HCT116 (cell line): Measurements from ENCODE around the gene MAFG.

Experiments used
- EZH2 ChIP-seq: fragments of 200-600 bp; sonication (generic); IDR thresholded peaks from 2 replicates; pipeline ENCODE4 v1.6.1; 2017; ENCODE audit warnings: antibody characterized with exemption, mixed run types
- EZH2phosphoT487 ChIP-seq: fragments of 200-600 bp; IDR thresholded peaks from 2 replicates; pipeline ENCODE4 v1.6.1; 2018; ENCODE audit warnings: antibody characterized with exemption, borderline replicate concordance
- POLR2A ChIP-seq: IDR thresholded peaks from 2 replicates; pipeline ENCODE4 v1.7.0; 2011; ENCODE audit warnings: borderline replicate concordance; ENCODE audit not compliant: insufficient read depth, insufficient read length; ENCODE audit errors: extremely low read depth
- SIN3A ChIP-seq: IDR thresholded peaks from 2 replicates; pipeline ENCODE4 v1.6.1; 2012; ENCODE audit warnings: low read depth
- ZNF274 ChIP-seq: fragments of 200-500 bp; sonication (Bioruptor generic); IDR thresholded peaks from 2 replicates; pipeline ENCODE4 v1.6.1; 2014; ENCODE audit warnings: mild to moderate bottlenecking, low read depth, low read length, inconsistent platforms
- TF ChIP-seq, protein P1 (sequence below), 3 experiments: fragments of 200-600 bp in 1 of 3; sonication (generic) in 1 of 3; IDR thresholded peaks in 2 of 3; conservative IDR thresholded peaks in 1 of 3; 2 replicates each; pipeline ENCODE4 v1.5.1; 2012 to 2017; ENCODE audit warnings: low read depth in 2 of 3, low read length in 2 of 3, antibody characterized with exemption in 1 of 3, borderline replicate concordance in 1 of 3, control low read depth in 1 of 3, mild to moderate bottlenecking in 1 of 3, mixed read lengths in 1 of 3, mixed run types in 1 of 3, moderate library complexity in 1 of 3; ENCODE audit not compliant: insufficient read depth in 1 of 3

DNA sequence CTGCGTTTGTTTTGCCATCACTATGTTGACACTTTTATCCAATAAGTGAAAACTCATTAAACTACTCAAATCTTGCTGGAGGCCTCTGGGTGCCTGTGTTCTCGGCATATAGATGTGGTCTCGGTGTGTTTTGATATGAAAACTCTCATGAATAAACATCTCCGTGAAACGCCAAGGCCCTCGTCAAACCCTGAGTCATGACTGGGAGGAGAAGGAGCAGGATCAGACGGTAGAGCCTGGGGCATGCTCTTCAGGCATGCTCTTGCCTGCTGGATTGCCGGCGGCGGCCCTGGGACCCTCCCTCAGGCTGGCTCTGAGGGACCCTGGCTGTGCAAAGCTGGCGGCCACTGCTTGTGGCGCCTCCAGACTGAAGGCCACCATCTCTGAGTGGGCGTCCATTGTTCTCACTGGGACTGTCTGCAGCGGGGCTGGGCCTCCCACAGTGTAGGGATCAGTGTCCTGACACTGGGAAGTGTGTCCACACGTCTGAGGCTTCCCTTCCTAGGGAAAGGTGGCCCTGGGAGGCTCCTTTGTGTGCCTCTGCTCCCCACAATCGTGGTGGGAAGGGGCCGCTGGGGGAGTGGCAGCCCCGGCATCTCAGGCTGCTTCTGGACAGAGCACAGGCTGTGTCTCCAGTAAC, 27.2 kb downstream of the MAFG start:
- no peak for TF ChIP-seq ZNF274
- TF ChIP-seq, protein P1, sequence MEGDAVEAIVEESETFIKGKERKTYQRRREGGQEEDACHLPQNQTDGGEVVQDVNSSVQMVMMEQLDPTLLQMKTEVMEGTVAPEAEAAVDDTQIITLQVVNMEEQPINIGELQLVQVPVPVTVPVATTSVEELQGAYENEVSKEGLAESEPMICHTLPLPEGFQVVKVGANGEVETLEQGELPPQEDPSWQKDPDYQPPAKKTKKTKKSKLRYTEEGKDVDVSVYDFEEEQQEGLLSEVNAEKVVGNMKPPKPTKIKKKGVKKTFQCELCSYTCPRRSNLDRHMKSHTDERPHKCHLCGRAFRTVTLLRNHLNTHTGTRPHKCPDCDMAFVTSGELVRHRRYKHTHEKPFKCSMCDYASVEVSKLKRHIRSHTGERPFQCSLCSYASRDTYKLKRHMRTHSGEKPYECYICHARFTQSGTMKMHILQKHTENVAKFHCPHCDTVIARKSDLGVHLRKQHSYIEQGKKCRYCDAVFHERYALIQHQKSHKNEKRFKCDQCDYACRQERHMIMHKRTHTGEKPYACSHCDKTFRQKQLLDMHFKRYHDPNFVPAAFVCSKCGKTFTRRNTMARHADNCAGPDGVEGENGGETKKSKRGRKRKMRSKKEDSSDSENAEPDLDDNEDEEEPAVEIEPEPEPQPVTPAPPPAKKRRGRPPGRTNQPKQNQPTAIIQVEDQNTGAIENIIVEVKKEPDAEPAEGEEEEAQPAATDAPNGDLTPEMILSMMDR (IDR thresholded peaks at IDR 0.05 in 2 of 3, conservative IDR thresholded peaks at IDR 0.05 in 1 of 3; ENCODE audit: borderline replicate concordance in 1 of 3, insufficient read depth in 1 of 3, low read depth in 2 of 3, low read length in 2 of 3) = no peak
- no peak for TF ChIP-seq EZH2phosphoT487
- TF ChIP-seq EZH2 = no peak
- TF ChIP-seq POLR2A = no peak
- TF ChIP-seq SIN3A = no peak
